Heart right ventricle (tissue), 16 donors: ENCODE measurements around the gene PLXNA2. TPM values are rescaled to one million over a fixed set of nuclear protein-coding genes. Genes with fewer than 3 reads are reported as not detected.

Source experiments
- ATAC-seq, 8 donors: fragments of 200-7000 bp; cut with Tn5 transposase; one replicate each; pipeline ENCODE4 v1.9.1; 2020; ENCODE audit warnings: mild to moderate bottlenecking in 8 of 8, moderate library complexity in 8 of 8, moderate number of reproducible peaks in 1 of 8
- DNase-seq, 2 donors: peaks; one replicate each; pipeline ENCODE4 v3.0.0-alpha.2; 2020
- H3K27ac ChIP-seq, 10 donors: fragments of 200-600 bp; sonication (generic) in 2 of 10; one replicate each; pipeline versions ENCODE4 v1.5.0 to v1.8.0; 2020 to 2022; ENCODE audit warnings: mild to moderate bottlenecking in 3 of 10
- H3K27me3 ChIP-seq, 7 donors: fragments of 200-600 bp; one replicate each; pipeline ENCODE4 v1.8.0; 2021 to 2022; ENCODE audit warnings: mild to moderate bottlenecking in 2 of 7
- H3K36me3 ChIP-seq, 9 donors: fragments of 200-600 bp; sonication (generic) in 1 of 9; one replicate each; pipeline versions ENCODE4 v1.5.0 to v1.8.0; 2020 to 2022; ENCODE audit warnings: mild to moderate bottlenecking in 2 of 9
- H3K4me1 ChIP-seq, 9 donors: fragments of 200-600 bp; sonication (generic) in 1 of 9; one replicate each; pipeline versions ENCODE4 v1.5.0 to v1.8.0; 2020 to 2022; ENCODE audit warnings: mild to moderate bottlenecking in 4 of 9
- H3K4me3 ChIP-seq, 10 donors: fragments of 200-600 bp; sonication (generic) in 2 of 10; one replicate each; pipeline versions ENCODE4 v1.5.0 to v1.8.0; 2020 to 2022; ENCODE audit warnings: mild to moderate bottlenecking in 7 of 10, moderate library complexity in 2 of 10
- H3K9me3 ChIP-seq, 11 donors: fragments of 200-600 bp in 10 of 11; sonication (generic) in 2 of 11; one replicate each; pipeline versions ENCODE4 v1.5.0 to v1.8.0; 2013 to 2022; ENCODE audit warnings: mild to moderate bottlenecking in 2 of 11, control low read depth in 1 of 11, moderate library complexity in 1 of 11
- CTCF ChIP-seq, 9 donors: fragments of 200-600 bp; sonication (generic) in 2 of 9; IDR thresholded peaks; one replicate each; pipeline versions ENCODE4 v1.5.0 to v1.8.0; 2021 to 2022; ENCODE audit warnings: antibody characterized with exemption in 9 of 9, mild to moderate bottlenecking in 5 of 9, moderate library complexity in 1 of 9
- WGBS, 2 donors: extraction: QIAGEN DNeasy Blood & Tissue Kit; methylation state at CpG; one replicate each; pipeline ENCODE4 v1.1.7; 2013; ENCODE audit warnings: inconsistent platforms in 1 of 2; 5-methylcytosine and 5-hydroxymethylcytosine counted together
- intact Hi-C, 10 donors: fragments of 100-400 bp; cut with DNase I; formaldehyde crosslinking; loops; one replicate each; pipeline versions ENCODE4 v1.11.1 to v1.14.2; 2022
- polyA plus RNA-seq, 2 donors: library from polyadenylated mRNA; stranded (reverse); fragments of 200-250 nt; gene quantifications; one replicate each; pipeline ENCODE4 v1.2.3, GENCODE V29; 2013
- total RNA-seq, 10 donors: library from RNA; stranded (reverse); fragmentation: NEBNext Ultra II Directional in 3 of 10; extraction: Animal tissue kit (Norgen Biotek cat#: 25700) in 3 of 10; gene quantifications; one replicate each; pipeline versions ENCODE4 v1.2.1 to v1.2.4, GENCODE V29; 2021 to 2023
- donor health status: Arrhythmogenic right ventricular cardiomyopathy.
- donor health status: ischemic (EF 13 %, LVEDD 7.1; RV severe dilation, severe dysfunction).
- donor health status: healthy with polysubstance abuse.
- donor health status: DM: no; HTN: yes; CAD: no.
- donor health status: DM: no; HTN: no; CAD: no.
- donor health status: ischemic (EF 25% LVEDD 6.9; RV normal size, moderate dysfunction).
- donor health status: ischemic (EF 25% LVEDD 5.7; RV mildly dilated, moderate dysfunction).
- donor health status: healthy.
- donor health status: DM: yes; HTN: yes; CAD: no.
- donor health status: Ischemic cardiomyopathy.
- donor health status: ischemic (EF 35%, LVEDD 5.7; RV mildly dilated, moderate dysfunction).
- donor health status: nonischemic (EF 11% LVEDD 7.7; RV severe dilation, severe dysfunction).
- donor health status: DM: yes; HTN: yes; CAD: no.
- donor health status: PGD.
- donor health status: ischemic (EF 29% LVEDD 5.4; RV normal size, mild dysfunction).
- donor health status: nonischemic (EF 23%, LVEDD 6.1; RV moderate dilation, normal function).

PLXNA2 gene
- total and polyA plus RNA-seq, 12 donors = 6.1 to 31.6 (median 17.9) TPM

DNA sequence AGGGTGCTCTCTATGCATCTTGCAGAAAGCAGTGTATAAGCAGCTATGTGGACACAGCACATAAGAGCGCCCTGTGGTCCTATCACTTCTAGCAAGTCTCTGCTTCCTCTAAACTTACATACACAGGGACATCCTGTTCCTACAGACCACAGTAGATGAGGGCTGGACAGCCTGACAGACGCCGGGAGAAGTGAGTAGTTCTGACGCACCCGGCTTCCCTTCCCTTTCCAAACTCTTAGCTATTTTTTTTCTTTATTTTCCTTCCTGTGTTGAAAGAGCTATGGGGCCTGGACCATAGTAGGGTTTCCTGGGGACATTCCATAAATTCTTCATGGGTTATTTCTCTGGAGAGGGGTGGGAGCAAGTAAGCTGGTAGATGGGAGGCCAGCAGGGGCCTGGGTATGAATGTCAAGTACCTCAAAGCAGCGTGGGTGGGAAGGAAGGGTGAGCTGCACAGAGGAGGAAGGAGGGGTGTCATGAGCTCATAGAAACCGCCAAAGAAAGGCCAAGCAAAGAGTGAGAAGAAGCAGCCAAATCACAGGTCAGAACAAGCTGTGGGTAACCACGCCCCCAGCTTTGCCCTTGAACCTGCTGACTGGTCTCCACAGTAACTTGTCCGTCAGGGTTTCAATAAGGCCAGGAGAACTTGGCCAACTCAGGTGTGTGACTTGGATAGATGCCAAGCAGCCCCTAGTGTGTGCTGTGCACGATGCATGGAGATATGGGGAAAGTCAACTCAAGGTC, 36.6 kb downstream of the PLXNA2 start:
- Histone ChIP-seq H3K4me1 (peaks cover 22 to 92% (median 74%) of the 10 kb centered on the region in 9 donors), H3K4me3 (no peak overlapping the region), H3K36me3 (peaks cover 0 to 54% (median 0%) of the 10 kb centered on the region in 9 donors), H3K27me3 (no peaks in the 10 kb centered on the region), H3K9me3 (no peaks in the 10 kb centered on the region), H3K27ac (peak overlapping the region; percentile 52 to 89 (median 76))
- WGBS, 2 donors = 48 to 55% methylated on average over 10 of the region's 10 CpGs
- intact Hi-C loops = loop anchor here in 1 of 10 donors (5.0 kb wide), 1 partner anchor 35 kb away; the partner anchor contains the start of gene PLXNA2
- ATAC-seq = peak; percentile 50 to 86 (median 80)
- no peak for TF ChIP-seq CTCF (IDR thresholded peaks at IDR 0.05)
- peak; percentile 40 to 75 for DNase-seq

DNA sequence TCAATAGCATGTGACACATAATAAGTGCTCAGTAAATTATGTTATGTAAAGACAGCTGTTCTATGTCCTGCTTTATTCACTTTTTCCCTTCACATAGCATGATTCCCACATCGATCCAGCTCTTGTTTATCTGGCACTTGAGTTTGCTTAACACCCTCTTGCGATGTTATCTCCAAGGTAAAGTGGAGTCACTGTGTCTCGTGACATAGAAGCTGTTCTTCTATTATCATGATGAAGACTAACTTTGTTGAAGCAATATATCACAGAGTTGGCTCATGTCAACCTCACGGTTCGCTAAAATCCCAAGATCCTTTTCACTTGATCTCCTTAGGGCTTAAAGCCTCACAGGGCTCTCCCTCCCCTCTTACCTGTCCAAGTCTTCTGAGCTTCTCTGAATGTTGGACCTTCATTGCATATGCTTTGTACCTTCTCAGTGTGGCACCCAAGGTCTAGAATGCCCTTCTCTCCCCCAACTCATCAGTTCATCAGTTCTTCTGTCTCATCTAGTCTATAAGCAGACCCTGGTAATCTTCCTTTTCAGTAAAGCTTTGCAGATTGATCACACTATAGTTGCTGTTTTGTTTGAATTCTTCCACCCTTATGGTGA, 38.0 kb downstream of the PLXNA2 start:
- no peak overlapping the region for H3K4me3 ChIP-seq
- no peaks in the 10 kb centered on the region for H3K27me3 ChIP-seq
- intact Hi-C loops = loop anchor here in 1 of 10 donors (5.0 kb wide), 1 partner anchor 36 kb away; the partner anchor contains the start of gene PLXNA2
- no peaks in the 10 kb centered on the region for H3K9me3 ChIP-seq
- peaks cover 29 to 95% (median 79%) of the 10 kb centered on the region in 9 donors for H3K4me1 ChIP-seq
- peak overlapping the region in 9 of 10 donors; percentile 15 to 89 (median 77) for H3K27ac ChIP-seq
- WGBS, 2 donors = 87 to 90% methylated on average over 5 of the region's 5 CpGs
- TF ChIP-seq CTCF (IDR thresholded peaks at IDR 0.05) = no peak
- H3K36me3 ChIP-seq = peaks cover 0 to 46% (median 0%) of the 10 kb centered on the region in 9 donors
- DNase-seq = no peak
- no peak for ATAC-seq

DNA sequence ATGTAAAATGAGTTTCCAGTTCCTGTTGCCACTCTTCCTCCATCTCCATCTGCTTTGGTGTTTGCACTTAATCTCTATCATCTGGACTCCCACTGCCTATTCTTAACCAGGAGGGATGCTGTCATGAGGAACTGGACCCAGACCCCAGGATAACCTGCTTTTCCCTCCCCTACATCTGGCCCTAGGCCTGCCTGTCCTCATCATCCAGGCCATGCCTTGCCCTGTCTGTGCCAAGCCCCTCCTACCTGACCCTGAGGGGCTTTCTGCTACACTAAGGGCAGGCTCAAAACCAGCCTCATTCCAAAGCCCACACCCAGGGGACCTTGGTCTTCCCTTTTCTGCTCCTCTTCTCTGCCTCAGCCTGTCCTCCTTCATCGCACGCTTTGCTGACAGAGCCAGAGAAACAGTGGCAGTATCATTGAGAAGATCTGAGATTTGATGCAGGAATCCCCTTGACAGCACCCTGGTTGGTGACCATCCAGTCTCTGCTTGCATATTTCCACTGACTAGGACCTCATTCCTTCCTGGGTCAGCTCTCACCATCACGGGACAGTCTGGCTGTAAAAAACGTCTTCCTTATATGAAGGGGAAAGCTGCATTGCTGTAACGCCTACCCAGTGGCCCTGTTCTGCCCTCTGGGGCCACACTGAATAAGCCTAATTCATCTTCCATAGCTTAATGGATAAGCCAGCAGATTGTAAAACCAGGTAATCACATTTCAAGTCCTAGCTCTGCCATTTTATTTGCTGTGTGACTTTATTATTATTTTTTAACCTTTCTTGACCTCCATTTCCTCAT, 38.8 kb downstream of the PLXNA2 start:
- ATAC-seq = no peak
- peaks cover 0 to 39% (median 0%) of the 10 kb centered on the region in 9 donors for H3K36me3 ChIP-seq
- intact Hi-C loops = loop anchor here in 2 of 10 donors (2.0 to 5.0 kb wide), 2 partner anchors 13 to 37 kb away; partner anchors contain the start of gene PLXNA2 (in 1 of the 2)
- no peaks in the 10 kb centered on the region for H3K27me3 ChIP-seq
- H3K27ac ChIP-seq = peak overlapping the region; percentile 19 to 89 (median 73)
- DNase-seq = no peak
- no peaks in the 10 kb centered on the region for H3K9me3 ChIP-seq
- TF ChIP-seq CTCF (IDR thresholded peaks at IDR 0.05) = no peak
- peaks cover 34 to 98% (median 86%) of the 10 kb centered on the region in 9 donors for H3K4me1 ChIP-seq
- H3K4me3 ChIP-seq = no peak overlapping the region
- WGBS, 2 donors = 67 to 84% methylated on average over 5 of the region's 5 CpGs

GRCh38 chr1:208204779-208205178, 39.4 kb downstream of the PLXNA2 start:
- peaks cover 0 to 32% (median 0%) of the 10 kb centered on the region in 9 donors for H3K36me3 ChIP-seq
- no peak overlapping the region for H3K4me3 ChIP-seq
- no peak for ATAC-seq
- no peaks in the 10 kb centered on the region for H3K9me3 ChIP-seq
- H3K27ac ChIP-seq = peak overlapping the region; percentile 11 to 89 (median 73)
- H3K27me3 ChIP-seq = no peaks in the 10 kb centered on the region
- intact Hi-C loops = loop anchor here in 5 of 10 donors (2.0 to 5.0 kb wide), 4 partner anchors 14 to 62 kb away; partner anchors contain the start of gene PLXNA2 (in 1 of the 5)
- no peak for DNase-seq
- TF ChIP-seq CTCF (IDR thresholded peaks at IDR 0.05) = peak in 3 of 9 donors; percentile 21 to 33 (median 32)
- WGBS, 2 donors = 58 to 59% methylated on average over 2 of the region's 2 CpGs
- peaks cover 34 to 99% (median 86%) of the 10 kb centered on the region in 9 donors for H3K4me1 ChIP-seq
